HG03354 (cell line): ENCODE measurements around the gene PHACTR4.
"Not testable (repeated sequence)": the region's sequence is repeated elsewhere in the genome, so short reads cannot be mapped to it uniquely, and the experiment has no call there.

Experiments used
- ATAC-seq: cut with Tn5 transposase; IDR thresholded peaks from one replicate; pipeline ENCODE4 v1.9.1; 2021; ENCODE audit warnings: mild to moderate bottlenecking; ENCODE audit not compliant: unreplicated experiment, poor library complexity, severe bottlenecking

The PHACTR4 gene

DNA sequence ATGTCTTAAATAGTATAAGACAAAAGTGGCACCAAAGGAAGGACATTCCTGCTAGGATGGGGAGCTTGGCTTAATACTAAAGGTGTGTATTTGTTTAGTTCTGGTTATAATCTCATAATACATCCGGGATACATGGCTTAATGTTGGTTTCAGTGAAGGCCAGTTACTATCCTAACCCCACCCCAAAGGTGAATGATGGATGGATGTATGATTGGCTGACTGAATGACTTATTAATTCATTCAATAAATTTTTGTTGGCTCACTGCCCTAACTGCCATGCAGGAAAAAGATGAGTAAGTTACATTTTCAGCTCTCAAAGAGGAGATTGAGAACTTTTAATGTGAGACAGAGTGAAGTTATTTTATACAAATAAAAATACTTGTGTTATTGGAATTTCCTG is 52.2 kb downstream of the PHACTR4 start:
- no peak for ATAC-seq

GRCh38 chr1:28426831-28427230 is 57.3 kb downstream of the PHACTR4 start:
- ATAC-seq = no peak

DNA sequence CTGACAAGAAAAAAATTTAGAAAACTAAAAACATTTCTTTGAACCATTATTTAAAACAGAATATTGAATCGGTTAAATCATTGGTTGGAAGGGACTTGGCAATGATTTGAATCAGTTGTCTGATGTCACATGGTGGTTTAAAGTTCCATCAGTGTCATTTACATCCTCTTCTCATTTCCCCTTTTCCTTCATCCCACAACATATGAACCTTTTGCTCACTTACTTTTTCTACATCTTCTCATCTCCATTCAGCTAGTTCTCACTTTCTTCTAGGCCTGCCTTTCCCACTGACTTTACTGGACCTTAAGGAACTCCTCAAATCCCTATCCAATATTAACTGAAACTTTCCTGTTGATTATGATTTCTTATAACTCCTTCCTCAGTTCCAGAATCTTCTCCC is 58.5 kb downstream of the PHACTR4 start:
- no peak for ATAC-seq

DNA sequence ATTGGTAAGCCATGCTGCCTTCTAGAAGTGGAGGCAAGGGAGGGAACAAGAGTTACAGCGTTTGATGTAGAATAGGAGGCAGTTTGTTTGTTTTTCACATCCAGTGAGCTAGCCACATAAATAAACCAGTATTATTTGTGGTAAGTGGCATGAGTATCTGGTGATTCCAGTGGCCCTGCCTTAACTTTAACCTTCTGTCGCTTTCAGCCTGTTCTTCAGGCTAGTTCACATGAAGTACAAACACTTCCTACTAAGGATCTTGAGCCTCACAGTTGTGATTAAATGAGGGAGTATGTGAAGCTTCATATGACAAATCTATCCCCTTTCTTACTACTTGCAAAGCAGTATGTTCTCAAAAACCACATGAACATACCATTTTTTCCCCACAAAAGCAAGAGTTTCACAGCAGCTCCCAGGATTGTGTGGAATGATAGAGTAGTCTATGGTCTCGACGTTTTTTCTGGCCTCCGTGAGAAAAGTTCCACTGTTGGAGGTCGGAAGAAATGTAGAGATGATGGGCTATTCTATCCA is 59.5 kb downstream of the PHACTR4 start:
- ATAC-seq = no peak

DNA sequence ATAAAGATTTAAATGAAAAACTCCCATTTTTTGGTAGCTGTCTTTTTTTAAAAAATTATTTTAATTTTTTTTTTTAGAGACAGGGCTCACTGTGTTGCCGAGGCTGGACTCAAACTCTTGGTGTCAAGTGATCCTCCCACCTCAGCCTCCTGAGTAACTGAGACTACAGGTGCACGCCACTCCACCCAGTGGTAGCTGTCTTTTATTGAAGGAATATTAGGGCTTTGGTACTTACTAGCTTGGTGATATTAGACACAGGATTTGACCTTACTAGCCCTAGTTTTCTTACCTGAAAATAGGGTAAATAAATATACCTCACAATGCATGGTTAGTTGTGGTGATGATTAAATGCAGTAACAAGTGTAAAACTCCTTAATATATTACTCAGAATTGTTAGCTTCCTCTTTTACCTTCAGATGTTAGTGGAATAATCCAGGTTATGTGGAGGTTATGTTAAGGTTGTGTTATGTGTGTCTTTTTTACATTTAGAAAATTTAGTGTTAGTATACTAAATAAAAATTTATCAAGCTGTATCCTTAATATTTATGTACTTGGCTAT is 66.8 kb downstream of the PHACTR4 start:
- no peak for ATAC-seq

GRCh38 chr1:28437264-28437923 is 67.9 kb downstream of the PHACTR4 start:
- ATAC-seq = no peak

- peak; percentile 51 for ATAC-seq
These were observed 68.6 kb downstream of the PHACTR4 start for GRCh38 chr1:28437924-28438699.

DNA sequence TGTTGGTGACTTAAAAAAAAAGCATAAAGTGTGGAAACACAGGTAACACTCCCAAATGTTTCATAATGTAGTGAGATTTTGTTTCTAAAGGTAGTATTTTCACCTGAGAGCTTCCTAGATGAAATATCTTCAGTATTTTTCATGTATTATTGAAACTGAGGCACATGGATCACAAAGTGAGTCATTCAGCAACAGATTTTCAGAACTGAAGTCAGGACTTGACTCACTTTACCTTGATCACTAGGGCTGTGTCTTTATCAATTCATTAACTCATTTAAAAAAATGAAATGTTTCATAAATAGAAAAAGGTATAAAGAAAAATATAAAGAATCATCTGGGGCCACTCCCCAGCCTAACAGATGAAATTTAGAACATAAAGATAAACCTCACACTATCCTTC is 69.8 kb downstream of the PHACTR4 start:
- no peak for ATAC-seq

- ATAC-seq = no peak
These were observed 72.1 kb downstream of the PHACTR4 start for GRCh38 chr1:28441674-28442073.

DNA sequence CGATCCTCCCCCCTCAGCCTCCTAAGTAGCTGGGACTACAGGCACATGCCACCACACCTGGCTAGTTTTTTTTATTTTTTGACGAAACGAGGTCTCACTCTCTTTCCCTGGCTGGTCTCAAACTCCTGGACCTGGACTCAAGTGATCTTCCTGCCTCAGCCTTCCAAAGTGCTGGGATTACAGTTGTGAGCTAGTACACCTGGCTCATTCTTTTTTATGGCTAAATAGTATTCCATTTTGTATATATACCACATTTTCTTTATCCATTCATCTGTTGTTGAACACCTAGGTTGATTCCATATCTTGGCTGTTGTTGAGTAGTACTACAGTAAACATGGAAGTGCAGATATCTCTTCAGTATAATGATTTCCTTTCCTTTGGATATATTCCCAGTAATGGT is 74.0 kb downstream of the PHACTR4 start:
- ATAC-seq = no peak

DNA sequence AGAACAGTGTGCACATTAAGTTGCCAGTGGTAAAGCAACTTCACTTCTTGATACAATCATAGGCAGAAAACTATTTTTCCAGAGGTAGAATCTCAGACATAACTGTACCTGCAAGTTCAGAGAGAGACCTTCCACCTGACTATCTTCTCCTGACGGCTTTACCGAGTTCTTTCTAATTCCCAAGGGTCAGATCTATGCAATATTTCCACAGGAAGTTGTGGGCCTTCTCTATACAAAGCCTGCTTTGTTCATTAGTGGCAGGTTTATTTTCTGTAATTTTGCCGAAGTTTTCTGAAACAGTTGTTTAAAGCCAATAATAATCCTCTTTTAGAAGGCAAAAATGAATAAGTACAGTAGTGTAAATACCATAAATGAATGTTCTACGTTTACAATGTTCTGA is 78.1 kb downstream of the PHACTR4 start:
- ATAC-seq = no peak

DNA sequence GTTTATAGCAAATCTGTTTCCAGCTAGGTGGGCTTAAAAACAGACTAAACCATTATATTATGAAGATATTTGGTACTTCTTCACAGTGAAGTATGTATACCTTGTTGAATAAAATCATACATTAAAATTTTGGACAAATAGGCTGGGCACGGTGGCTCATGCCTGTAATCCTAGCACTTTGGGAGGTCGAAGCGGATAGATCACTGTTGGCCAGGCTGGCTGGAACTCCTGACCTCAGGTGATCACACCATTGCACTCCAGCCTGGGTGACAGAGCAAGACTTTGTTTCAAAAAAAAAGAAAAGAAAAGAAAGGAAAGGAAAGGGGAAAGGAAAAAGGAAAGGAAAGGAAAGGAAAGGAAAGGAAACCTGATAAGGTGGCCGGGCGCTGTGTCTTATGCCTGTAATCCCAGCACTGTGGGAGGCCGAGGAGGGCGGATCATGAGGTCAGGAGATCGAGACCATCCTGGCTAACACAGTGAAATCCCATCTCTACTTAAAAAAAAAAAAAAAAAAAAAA is 78.6 kb downstream of the PHACTR4 start:
- ATAC-seq = not testable (repeated sequence)

DNA sequence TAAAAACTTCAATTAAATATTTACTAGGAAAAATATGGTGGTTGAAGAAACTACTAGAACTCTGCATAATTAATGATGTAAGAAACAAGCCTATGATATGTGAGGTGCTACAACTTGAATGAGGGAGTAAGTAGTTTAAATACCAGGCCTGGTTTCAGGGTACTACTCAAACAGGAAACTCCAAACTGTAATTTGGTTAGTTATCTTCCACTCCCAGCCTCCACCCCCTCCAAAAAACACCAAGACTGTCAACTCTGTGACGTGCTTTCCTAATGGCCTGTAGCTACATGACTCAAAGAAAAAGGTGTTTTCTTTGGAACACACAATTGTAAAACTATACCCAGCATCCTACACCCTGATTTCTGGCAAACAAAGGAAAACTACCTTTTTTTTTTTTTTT is 80.4 kb downstream of the PHACTR4 start:
- ATAC-seq = peak; percentile 68

- no peak for ATAC-seq
These were observed 81.0 kb downstream of the PHACTR4 start for GRCh38 chr1:28450561-28450960.

DNA sequence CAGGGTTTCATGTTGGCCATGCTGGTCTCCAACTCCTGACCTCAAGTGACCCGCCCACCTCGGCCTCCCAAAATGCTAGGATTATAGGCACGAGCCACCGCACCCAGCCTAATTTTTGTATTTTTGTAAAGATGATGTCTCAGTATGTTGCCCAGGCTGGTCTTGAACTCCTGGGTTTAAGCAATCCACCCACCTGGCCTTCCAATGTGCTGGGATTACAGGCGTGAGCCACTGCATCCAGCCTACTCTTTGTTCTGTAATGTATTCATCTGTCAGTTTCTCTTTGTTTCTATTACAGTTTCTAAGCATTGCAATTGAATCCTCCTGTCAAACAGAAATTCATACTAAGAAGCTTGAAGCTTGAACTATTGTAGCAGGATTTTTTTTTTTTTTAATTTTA is 81.5 kb downstream of the PHACTR4 start:
- ATAC-seq = no peak

DNA sequence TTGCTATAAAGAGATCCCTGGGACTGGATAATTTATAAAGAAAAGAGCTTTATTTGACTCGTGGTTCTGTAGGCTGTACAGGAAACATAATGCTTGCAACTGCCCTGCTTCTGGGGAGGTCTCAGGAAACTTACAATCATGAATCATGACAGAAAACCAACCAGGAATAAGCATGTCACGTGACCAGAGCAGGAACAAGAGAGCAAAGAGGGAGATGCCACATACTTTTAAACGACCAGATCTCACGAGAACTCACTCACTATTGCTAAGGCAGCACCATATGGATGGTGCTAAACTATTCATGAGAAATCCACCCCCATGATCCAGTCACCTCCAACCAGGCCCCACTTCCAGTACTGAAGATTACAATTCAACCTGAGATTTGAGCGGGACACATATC is 86.5 kb downstream of the PHACTR4 start:
- ATAC-seq = no peak

GRCh38 chr1:28457678-28458077 is 88.1 kb downstream of the PHACTR4 start:
- ATAC-seq = no peak

GRCh38 chr1:28458237-28459228 is 89.0 kb downstream of the PHACTR4 start:
- no peak for ATAC-seq

DNA sequence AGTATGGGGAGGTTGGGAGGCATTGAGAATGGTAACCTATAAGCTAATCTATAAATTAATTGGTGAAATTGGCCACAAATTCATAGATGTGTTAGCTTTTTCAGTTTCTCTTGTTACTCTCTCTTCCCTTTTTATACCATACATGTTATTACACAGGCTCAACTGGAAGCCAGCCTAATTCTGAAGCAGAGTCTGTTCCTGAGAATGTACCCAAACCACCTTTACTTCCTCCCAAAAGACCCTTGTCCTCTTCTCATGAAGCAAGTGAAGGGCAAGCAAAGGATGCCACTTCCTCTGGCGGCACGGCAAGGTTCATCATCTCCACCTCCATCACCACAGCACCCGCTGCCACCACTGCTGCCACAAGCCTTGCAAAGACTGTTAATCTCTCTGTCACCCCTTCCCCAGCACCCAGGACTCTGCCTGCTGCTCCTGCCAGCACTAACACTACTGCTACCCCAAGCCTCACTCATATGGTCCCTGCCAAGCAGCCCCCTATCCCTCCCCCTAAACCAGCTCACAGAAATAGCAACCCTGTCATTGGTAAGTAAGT is 96.8 kb downstream of the PHACTR4 start:
- ATAC-seq = no peak
